ENCODE results near the gene LRRC28.

DNA sequence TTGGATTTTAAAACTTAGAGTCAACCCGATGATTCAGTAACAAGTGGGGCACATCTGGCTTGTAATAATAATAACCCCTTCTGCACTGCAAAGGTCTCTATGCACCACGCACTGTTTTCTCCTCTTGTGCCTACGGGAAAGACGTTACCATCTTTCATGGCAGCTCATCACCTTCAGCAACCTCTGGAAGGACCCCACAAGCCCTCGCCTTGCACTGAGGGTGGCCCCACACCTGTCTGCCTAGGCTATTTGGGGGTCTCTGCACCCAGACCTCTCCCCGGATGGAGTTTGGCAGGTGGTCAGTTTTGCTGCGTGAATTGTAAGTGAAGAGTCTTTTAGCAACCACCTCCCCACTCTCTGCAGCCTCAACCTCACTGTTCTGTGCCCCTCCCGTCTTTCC is 175.9 kb downstream of the LRRC28 start:
- TF ChIP-seq POLR2A (IDR thresholded peaks at IDR 0.05) = no peak
- no peak for TF ChIP-seq CTCF (IDR thresholded peaks at IDR 0.05)
